H1 (cell line): ENCODE measurements around the gene TCF4. TPM values are rescaled to one million over a fixed set of nuclear protein-coding genes. Genes with fewer than 3 reads are reported as not detected.

ENCODE experiments used
- CTCF ChIA-PET: fragments of 300-600 bp; sonication (Branson Sonifier 250); formaldehyde crosslinking; loops from one replicate; lab custom pipeline; 2021; ENCODE audit not compliant: partially characterized antibody; lab: Charles Lee
- POLR2A ChIA-PET: fragments of 300-600 bp; sonication (Branson Sonifier 250); formaldehyde crosslinking; loops from one replicate; lab custom pipeline; 2021; ENCODE audit warnings: inconsistent platforms; ENCODE audit not compliant: partially characterized antibody; lab: Charles Lee
- DNase-seq, 2 experiments: peaks; one replicate each; pipeline versions ENCODE4 v3.0.0 to v3.0.0-alpha.2; 2010 to 2022; ENCODE audit warnings: low spot score in 2 of 2, low read depth in 1 of 2, mixed read lengths in 1 of 2
- FAIRE-seq: peaks from 2 replicates; lab custom pipeline; 2011; peaks lifted over from hg19 to GRCh38; lab: Jason Lieb, UNC
- H2AFZ ChIP-seq: 2 replicates; pipeline ENCODE4 v1.8.1; 2012; ENCODE audit warnings: low read length, inconsistent platforms
- H2AK5ac ChIP-seq: 2 replicates; pipeline ENCODE4 v1.6.1; 2013; ENCODE audit warnings: low read depth, low read length
- H2BK120ac ChIP-seq: replicated peaks from 2 replicates; pipeline ENCODE3; 2013; ENCODE audit warnings: low read depth, low read length, inconsistent platforms
- H2BK12ac ChIP-seq: 2 replicates; pipeline ENCODE4 v1.6.1; 2013; ENCODE audit warnings: low read depth, low read length
- H2BK15ac ChIP-seq: 2 replicates; pipeline ENCODE4 v1.6.1; 2013; ENCODE audit warnings: low read length
- H2BK20ac ChIP-seq: 2 replicates; pipeline ENCODE4 v1.6.1; 2013; ENCODE audit warnings: low read length
- H2BK5ac ChIP-seq: 2 replicates; pipeline ENCODE4 v1.6.1; 2013; ENCODE audit warnings: low read depth, low read length
- H3K14ac ChIP-seq: 2 replicates; pipeline ENCODE4 v1.6.1; 2013; ENCODE audit warnings: inconsistent platforms; ENCODE audit not compliant: insufficient read length
- H3K18ac ChIP-seq: 2 replicates; pipeline ENCODE4 v1.6.1; 2013; ENCODE audit warnings: low read length; ENCODE audit errors: extremely low read depth
- H3K23ac ChIP-seq: 2 replicates; pipeline ENCODE4 v1.6.1; 2013; ENCODE audit warnings: inconsistent platforms; ENCODE audit not compliant: insufficient read length
- H3K23me2 ChIP-seq: 2 replicates; pipeline ENCODE4 v1.6.1; 2013; ENCODE audit warnings: low read depth, low read length
- H3K27ac ChIP-seq: 2 replicates; pipeline ENCODE4 v1.6.1; 2011; ENCODE audit warnings: low read depth, low read length, inconsistent platforms
- H3K27me3 ChIP-seq, 4 experiments: replicated peaks in 1 of 4; 1 replicate in 1 of 4; 2 replicates in 3 of 4; pipeline versions ENCODE4 v1.6.1 to v1.8.1; 2011 to 2013; ENCODE audit warnings: low read length in 3 of 4, mild to moderate bottlenecking in 3 of 4, inconsistent platforms in 2 of 4, mixed read lengths in 2 of 4, moderate library complexity in 1 of 4; ENCODE audit not compliant: control insufficient read depth in 3 of 4, insufficient read depth in 3 of 4; ENCODE audit errors: extremely low read depth in 1 of 4
- H3K36me3 ChIP-seq, 4 experiments: 2 replicates each; pipeline versions ENCODE4 v1.6.1 to v1.8.1; 2011 to 2013; ENCODE audit warnings: mild to moderate bottlenecking in 4 of 4, low read length in 3 of 4, moderate library complexity in 2 of 4, control low read depth in 1 of 4, inconsistent platforms in 1 of 4; ENCODE audit not compliant: insufficient read depth in 4 of 4, control insufficient read depth in 2 of 4
- H3K4ac ChIP-seq: replicated peaks from 2 replicates; pipeline ENCODE3; 2013; ENCODE audit warnings: low read length, low read depth, mixed read lengths, inconsistent platforms; ENCODE audit not compliant: insufficient read length
- H3K4me1 ChIP-seq, 4 experiments: replicated peaks in 1 of 4; 1 replicate in 1 of 4; 2 replicates in 3 of 4; pipeline versions ENCODE4 v1.6.1 to v1.8.1; 2011 to 2013; ENCODE audit warnings: low read length in 3 of 4, inconsistent platforms in 2 of 4, mixed read lengths in 1 of 4; ENCODE audit not compliant: insufficient read depth in 4 of 4, control insufficient read depth in 3 of 4
- H3K4me2 ChIP-seq, 2 experiments: 2 replicates each; pipeline versions ENCODE4 v1.6.1 to v1.8.1; 2011 to 2013; ENCODE audit warnings: low read depth in 2 of 2, low read length in 2 of 2, control low read depth in 1 of 2, inconsistent platforms in 1 of 2, mild to moderate bottlenecking in 1 of 2; ENCODE audit not compliant: insufficient read depth in 1 of 2
- H3K4me3 ChIP-seq, 4 experiments: fragments of 200-600, 300-600 bp in 1 of 4; sonication (generic), shearing (Covaris generic), sonication (Bioruptor Twin) in 1 of 4; 2 replicates each; pipeline versions ENCODE4 v1.5.1 to v1.8.1; 2011 to 2016; ENCODE audit warnings: low read length in 4 of 4, low read depth in 3 of 4, control low read depth in 2 of 4, inconsistent platforms in 2 of 4, mild to moderate bottlenecking in 2 of 4, mixed read lengths in 1 of 4, moderate library complexity in 1 of 4; ENCODE audit not compliant: insufficient read depth in 2 of 4; ENCODE audit errors: extremely low read depth in 1 of 4
- H3K56ac ChIP-seq: replicated peaks from 2 replicates; pipeline ENCODE3; 2013; ENCODE audit warnings: low read depth, mild to moderate bottlenecking, mixed read lengths, low read length, inconsistent platforms; ENCODE audit not compliant: insufficient read length
- H3K79me1 ChIP-seq: 2 replicates; pipeline ENCODE4 v1.6.1; 2013; ENCODE audit warnings: low read depth, low read length, control low read depth
- H3K79me2 ChIP-seq, 2 experiments: 2 replicates each; pipeline versions ENCODE4 v1.6.1 to v1.8.1; 2012 to 2013; ENCODE audit warnings: low read length in 2 of 2, mild to moderate bottlenecking in 2 of 2, inconsistent platforms in 1 of 2; ENCODE audit not compliant: insufficient read depth in 2 of 2, control insufficient read depth in 1 of 2
- H3K9ac ChIP-seq, 4 experiments: replicated peaks in 1 of 4; 1 replicate in 1 of 4; 2 replicates in 3 of 4; pipeline versions ENCODE4 v1.6.1 to v1.8.1; 2011 to 2013; ENCODE audit warnings: low read depth in 3 of 4, low read length in 3 of 4, control low read depth in 2 of 4, mild to moderate bottlenecking in 2 of 4, moderate library complexity in 2 of 4, inconsistent platforms in 1 of 4; ENCODE audit errors: extremely low read depth in 1 of 4
- H3K9me3 ChIP-seq, 2 experiments: 2 replicates each; pipeline versions ENCODE4 v1.6.1 to v1.8.1; 2012 to 2013; ENCODE audit warnings: mild to moderate bottlenecking in 2 of 2, moderate library complexity in 2 of 2, control low read depth in 1 of 2, inconsistent platforms in 1 of 2, low read depth in 1 of 2, low read length in 1 of 2, mixed read lengths in 1 of 2; ENCODE audit not compliant: insufficient read depth in 2 of 2
- H4K20me1 ChIP-seq, 2 experiments: replicated peaks in 1 of 2; 2 replicates each; pipeline versions ENCODE3 to v1.8.1; 2011 to 2013; ENCODE audit warnings: inconsistent platforms in 2 of 2, low read length in 2 of 2, mild to moderate bottlenecking in 1 of 2; ENCODE audit not compliant: insufficient read depth in 2 of 2, control insufficient read depth in 1 of 2
- H4K5ac ChIP-seq: 2 replicates; pipeline ENCODE4 v1.6.1; 2013; ENCODE audit warnings: low read length, low read depth, mixed read lengths, inconsistent platforms; ENCODE audit not compliant: insufficient read length
- H4K8ac ChIP-seq: 2 replicates; pipeline ENCODE4 v1.8.0; 2013; ENCODE audit warnings: mild to moderate bottlenecking, moderate library complexity, low read length, inconsistent platforms; ENCODE audit not compliant: insufficient read depth; ENCODE audit errors: extremely low read depth
- H4K91ac ChIP-seq: replicated peaks from 2 replicates; pipeline ENCODE3; 2013; ENCODE audit warnings: low read length, mixed read lengths, inconsistent platforms; ENCODE audit not compliant: insufficient read length
- ASH2L ChIP-seq: fragments of 200-600, 300-600 bp; sonication (generic); IDR thresholded peaks from one replicate; pipeline ENCODE4 v1.7.1; 2017; ENCODE audit warnings: low read length
- BCL11A ChIP-seq, 2 experiments: IDR thresholded peaks; one replicate each; pipeline ENCODE4 v1.6.1; 2011; ENCODE audit warnings: low read depth in 2 of 2, low read length in 2 of 2, mild to moderate bottlenecking in 2 of 2
- HDAC6 ChIP-seq: IDR thresholded peaks from one replicate; pipeline ENCODE4 v1.7.1; 2012; ENCODE audit warnings: low read depth, mild to moderate bottlenecking, inconsistent platforms, low read length, moderate library complexity
- RXRA ChIP-seq: IDR thresholded peaks from 2 replicates; pipeline ENCODE4 v1.6.1; 2011; ENCODE audit warnings: low read depth, mild to moderate bottlenecking, low read length, moderate library complexity; ENCODE audit not compliant: insufficient read depth
- SP1 ChIP-seq: IDR thresholded peaks from 2 replicates; pipeline ENCODE4 v1.6.1; 2011; ENCODE audit warnings: low read depth, low read length
- WGBS, 2 experiments: shearing (Covaris generic) in 1 of 2; methylation state at CpG; one replicate each; pipeline versions ENCODE4 v1.1.6 to v1.1.7; 2013 to 2015; ENCODE audit warnings: low lambda C conversion rate in 2 of 2, mixed read lengths in 2 of 2, inconsistent platforms in 1 of 2, low coverage in 1 of 2, missing lambda C conversion rate in 1 of 2; ENCODE audit not compliant: insufficient replicate concordance in 2 of 2, insufficient coverage in 1 of 2, insufficient read length in 1 of 2; ENCODE audit errors: extremely low coverage in 1 of 2, missing lambda C conversion rate in 1 of 2; 5-methylcytosine and 5-hydroxymethylcytosine counted together
- polyA plus RNA-seq, 7 experiments: library from polyadenylated mRNA; depleted of rRNA in 3 of 7; stranded (reverse) in 5 of 7; unstranded in 2 of 7; fragments of >200 nt in 5 of 7; fragments of 200-250 nt in 2 of 7; gene quantifications; 1 replicate in 5 of 7; 2 replicates in 1 of 7; 4 replicates in 1 of 7; pipeline versions ENCODE4 v1.2.1 to v1.2.3, GENCODE V29; 2011 to 2013; ENCODE audit warnings: missing spikeins in 2 of 7, mixed read lengths in 2 of 7
- total RNA-seq: library from RNA; stranded (reverse); fragmentation: NEBNext Ultra II Directional; extraction: Animal tissue kit (Norgen Biotek cat#: 25700); gene quantifications from 2 replicates; pipeline ENCODE4 v1.2.1, GENCODE V29; 2021

Gene TCF4
- total and polyA plus RNA-seq, 2 of the 8 experiments (the other 6 are each of a cell fraction or from before 2014, with no cell fraction given): 59.3 to 118 TPM

GRCh38 chr18:55592106-55592505 is 4.1 kb upstream of the TCF4 start:
- Histone ChIP-seq H2BK120ac (no peak overlapping the region), H3K9ac (no peak overlapping the region), H2AFZ (no peak overlapping the region), H2BK20ac (no peak overlapping the region), H3K4me2 (no peak overlapping the region), H3K79me2 (peaks cover 0 to 18% of the 10 kb centered on the region in 2 experiments; a peak in 3 of 4 replicates), H3K79me1 (no peaks in the 10 kb centered on the region), H2AK5ac (no peak overlapping the region), H2BK12ac (no peak overlapping the region), H3K4me1 (no peaks in the 10 kb centered on the region; a peak in 1 of 7 replicates), H3K4ac (no peak overlapping the region), H4K8ac (no peak overlapping the region), H3K4me3 (no peak overlapping the region), H2BK5ac (no peak overlapping the region), H4K20me1 (no peaks in the 10 kb centered on the region), H3K56ac (no peak overlapping the region), H3K18ac (no peak overlapping the region), H3K27me3 (no peaks in the 10 kb centered on the region), H2BK15ac (no peak overlapping the region), H3K14ac (no peak overlapping the region), H3K23ac (no peak overlapping the region), H3K27ac (no peak overlapping the region), H3K36me3 (no peaks in the 10 kb centered on the region), H4K5ac (no peak overlapping the region), H3K9me3 (no peaks in the 10 kb centered on the region), H3K23me2 (no peaks in the 10 kb centered on the region), H4K91ac (no peak overlapping the region)
- no peak for TF ChIP-seq BCL11A (IDR thresholded peaks at IDR 0.05; ENCODE audit: low read depth in 2 of 2, low read length in 2 of 2)
- no peak for TF ChIP-seq ASH2L
- TF ChIP-seq SP1: no peak
- TF ChIP-seq RXRA: no peak
- no peak for TF ChIP-seq HDAC6
- ChIA-PET CTCF (no interaction called here), POLR2A (no interaction called here)
- no peak for DNase-seq
- 100% methylated on average over 1 of the region's 1 CpG; no CpG with 5 or more reads in 1 of the 2 experiments for WGBS, 2 experiments
- no peak for FAIRE-seq
